PFSK-1 (cell line): ENCODE data around the gene BRAT1.

Source experiments
- FOXP2 ChIP-seq: optimal IDR thresholded peaks from 2 replicates; pipeline ENCODE3; 2011; ENCODE audit warnings: borderline replicate concordance, control low read depth, inconsistent platforms; ENCODE audit not compliant: insufficient read depth; ENCODE audit errors: extremely low read length, extremely low read depth
- POLR2AphosphoS5 ChIP-seq: IDR thresholded peaks from 2 replicates; pipeline ENCODE4 v1.6.1; 2012; ENCODE audit warnings: low read depth, mild to moderate bottlenecking, control low read depth, low read length, moderate library complexity
- SIN3A ChIP-seq: IDR thresholded peaks from 2 replicates; pipeline ENCODE4 v1.6.1; 2012; ENCODE audit warnings: mild to moderate bottlenecking, low read length, moderate library complexity, borderline replicate concordance; ENCODE audit not compliant: insufficient read depth
- TAF1 ChIP-seq: IDR thresholded peaks from 2 replicates; pipeline ENCODE4 v1.6.1; 2012; ENCODE audit warnings: low read length, control low read depth, borderline replicate concordance; ENCODE audit not compliant: insufficient read depth
- TF ChIP-seq, protein P1 (sequence below), 2 experiments: IDR thresholded peaks; 2 replicates each; pipeline versions ENCODE4 v1.6.1 to v1.8.0; 2011 to 2012; ENCODE audit warnings: low read depth in 2 of 2, low read length in 2 of 2, control low read depth in 1 of 2, inconsistent platforms in 1 of 2, mild to moderate bottlenecking in 1 of 2, moderate library complexity in 1 of 2; ENCODE audit not compliant: insufficient read depth in 1 of 2

Gene BRAT1

DNA sequence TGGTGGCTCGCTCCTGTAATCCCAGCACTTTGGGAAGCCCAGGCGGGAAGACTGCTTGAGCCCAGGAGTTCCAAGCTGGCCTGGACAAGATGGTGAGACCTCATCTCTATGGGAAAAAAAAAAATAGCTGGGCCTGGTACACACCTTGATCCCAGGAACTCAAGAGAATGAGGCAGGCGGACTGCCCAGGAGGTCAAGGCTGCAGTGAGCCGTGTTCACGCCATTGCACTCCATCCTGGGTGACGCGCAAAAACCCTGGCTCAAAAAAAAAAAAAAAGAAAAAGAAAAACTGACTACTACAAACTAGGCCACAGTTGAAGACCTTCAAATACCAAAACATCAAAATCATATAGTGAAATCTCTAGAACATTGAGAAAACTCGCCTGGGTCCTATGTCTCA, 3.9 kb downstream of the BRAT1 start:
- TF ChIP-seq SIN3A (no peak), FOXP2 (no peak)
- TF ChIP-seq, protein P1, sequence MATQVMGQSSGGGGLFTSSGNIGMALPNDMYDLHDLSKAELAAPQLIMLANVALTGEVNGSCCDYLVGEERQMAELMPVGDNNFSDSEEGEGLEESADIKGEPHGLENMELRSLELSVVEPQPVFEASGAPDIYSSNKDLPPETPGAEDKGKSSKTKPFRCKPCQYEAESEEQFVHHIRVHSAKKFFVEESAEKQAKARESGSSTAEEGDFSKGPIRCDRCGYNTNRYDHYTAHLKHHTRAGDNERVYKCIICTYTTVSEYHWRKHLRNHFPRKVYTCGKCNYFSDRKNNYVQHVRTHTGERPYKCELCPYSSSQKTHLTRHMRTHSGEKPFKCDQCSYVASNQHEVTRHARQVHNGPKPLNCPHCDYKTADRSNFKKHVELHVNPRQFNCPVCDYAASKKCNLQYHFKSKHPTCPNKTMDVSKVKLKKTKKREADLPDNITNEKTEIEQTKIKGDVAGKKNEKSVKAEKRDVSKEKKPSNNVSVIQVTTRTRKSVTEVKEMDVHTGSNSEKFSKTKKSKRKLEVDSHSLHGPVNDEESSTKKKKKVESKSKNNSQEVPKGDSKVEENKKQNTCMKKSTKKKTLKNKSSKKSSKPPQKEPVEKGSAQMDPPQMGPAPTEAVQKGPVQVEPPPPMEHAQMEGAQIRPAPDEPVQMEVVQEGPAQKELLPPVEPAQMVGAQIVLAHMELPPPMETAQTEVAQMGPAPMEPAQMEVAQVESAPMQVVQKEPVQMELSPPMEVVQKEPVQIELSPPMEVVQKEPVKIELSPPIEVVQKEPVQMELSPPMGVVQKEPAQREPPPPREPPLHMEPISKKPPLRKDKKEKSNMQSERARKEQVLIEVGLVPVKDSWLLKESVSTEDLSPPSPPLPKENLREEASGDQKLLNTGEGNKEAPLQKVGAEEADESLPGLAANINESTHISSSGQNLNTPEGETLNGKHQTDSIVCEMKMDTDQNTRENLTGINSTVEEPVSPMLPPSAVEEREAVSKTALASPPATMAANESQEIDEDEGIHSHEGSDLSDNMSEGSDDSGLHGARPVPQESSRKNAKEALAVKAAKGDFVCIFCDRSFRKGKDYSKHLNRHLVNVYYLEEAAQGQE (IDR thresholded peaks at IDR 0.05; ENCODE audit: insufficient read depth in 1 of 2, low read depth in 2 of 2, low read length in 2 of 2), result no peak

DNA sequence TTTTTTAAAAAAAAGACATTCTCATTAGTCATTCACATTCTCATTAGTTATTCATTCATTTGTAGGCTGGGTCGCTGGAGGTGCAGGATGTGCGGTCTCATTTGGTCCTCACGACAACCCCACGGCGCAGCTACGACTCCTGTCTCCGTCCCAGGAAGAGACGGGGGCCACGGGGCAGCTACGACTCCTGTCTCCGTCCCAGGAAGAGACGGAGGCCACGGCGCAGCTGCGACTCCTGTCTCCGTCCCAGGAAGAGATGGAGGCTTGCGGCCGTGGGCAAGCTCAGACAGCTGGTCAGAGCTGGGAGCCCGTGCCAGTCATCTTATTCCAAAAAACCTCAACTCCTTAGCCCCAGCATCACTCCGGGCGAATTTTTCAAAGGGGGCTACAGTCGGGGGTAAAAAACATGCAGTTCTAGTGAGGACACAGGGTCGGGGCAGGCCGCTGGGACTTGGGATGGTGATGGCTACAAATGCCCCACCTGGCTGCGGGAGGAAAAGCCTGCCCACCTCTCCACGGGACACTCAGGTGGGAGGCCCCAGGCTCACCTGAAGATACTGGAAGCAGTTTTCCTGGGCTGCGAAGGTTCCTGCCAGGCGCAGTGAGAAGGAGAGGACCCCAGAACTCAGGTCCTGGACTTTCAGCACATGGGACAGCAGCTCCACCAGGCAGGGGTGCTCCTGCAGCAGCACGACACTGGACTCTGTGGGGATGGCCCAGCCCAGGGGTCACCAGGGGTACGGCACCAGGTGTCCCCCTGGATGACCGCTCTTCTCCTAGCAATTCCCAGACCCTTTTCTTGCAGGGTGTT, 8.3 kb downstream of the BRAT1 start:
- no peak for TF ChIP-seq POLR2AphosphoS5
- TF ChIP-seq, protein P1 (IDR thresholded peaks at IDR 0.05; ENCODE audit: insufficient read depth in 1 of 2, low read depth in 2 of 2, low read length in 2 of 2), result peak; percentile 46 to 80; a peak in 2 of 4 replicates

DNA sequence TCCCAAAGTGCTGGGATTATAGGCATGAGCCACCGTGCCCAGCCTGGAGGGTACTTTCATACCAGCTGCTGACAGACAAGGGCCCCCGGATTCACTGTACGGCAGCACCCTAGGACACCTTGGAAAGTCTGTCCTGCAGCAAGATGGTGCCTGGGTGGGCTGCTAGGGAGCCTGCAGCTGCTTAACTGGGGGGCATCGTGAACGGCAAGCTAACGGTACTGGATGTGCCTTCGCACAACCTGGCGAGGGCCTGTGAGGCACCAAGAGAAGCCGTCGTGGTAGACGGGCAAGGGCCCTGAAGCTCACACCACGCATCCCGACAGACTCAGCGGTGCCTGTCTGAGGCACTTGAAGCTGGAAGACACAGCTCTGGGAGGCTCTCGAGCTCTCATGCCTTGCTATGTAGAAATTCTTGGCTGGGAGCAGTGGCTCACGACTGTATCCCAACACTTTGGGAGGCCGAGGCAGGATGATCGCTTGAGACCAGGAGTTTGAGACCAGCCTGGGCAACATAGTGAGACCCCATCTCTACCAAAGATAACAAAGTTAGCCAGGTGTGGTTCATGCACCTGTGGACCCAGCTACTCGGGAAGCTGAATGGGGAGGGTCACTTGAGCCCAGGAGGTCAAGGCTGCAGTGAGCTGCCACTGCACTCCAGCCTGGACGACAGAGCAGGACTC, 9.4 kb downstream of the BRAT1 start:
- TF ChIP-seq POLR2AphosphoS5, result no peak

DNA sequence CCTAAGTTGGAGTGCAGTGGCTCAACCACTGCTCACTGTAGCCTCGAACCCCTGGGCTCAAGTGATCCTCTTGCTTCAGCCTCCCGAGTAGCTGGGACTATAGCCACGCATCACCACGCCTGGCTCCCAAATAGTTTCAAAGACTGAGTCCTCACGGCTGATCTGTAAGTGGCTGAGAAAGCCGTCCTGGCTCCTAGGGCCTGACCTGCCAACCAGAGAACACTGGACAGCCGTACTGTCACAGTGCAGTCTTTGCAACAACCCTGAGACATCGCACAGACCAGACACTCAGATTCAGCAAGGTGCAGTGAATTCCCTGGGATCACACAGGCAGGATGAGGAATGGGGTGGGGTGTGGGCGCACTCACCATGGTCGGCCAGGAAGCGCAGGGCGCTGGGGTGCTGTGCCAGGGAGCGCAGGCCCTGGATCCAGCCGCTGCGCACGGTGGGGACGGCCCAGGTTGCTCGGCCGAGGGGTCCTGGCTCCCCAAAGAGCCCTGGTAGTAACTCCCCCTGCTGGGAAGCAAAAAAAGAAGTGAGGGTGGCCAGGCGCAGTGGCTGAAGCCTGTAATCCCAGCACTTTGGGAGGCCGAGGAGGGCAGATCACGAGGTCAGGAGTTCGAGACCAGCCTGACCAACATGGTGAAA, 10.7 kb downstream of the BRAT1 start:
- TF ChIP-seq SIN3A, result no peak
- no peak for TF ChIP-seq TAF1
- no peak for TF ChIP-seq POLR2AphosphoS5
- TF ChIP-seq, protein P1 (IDR thresholded peaks at IDR 0.05; ENCODE audit: insufficient read depth in 1 of 2, low read depth in 2 of 2, low read length in 2 of 2), result no peak
- no peak for TF ChIP-seq FOXP2

DNA sequence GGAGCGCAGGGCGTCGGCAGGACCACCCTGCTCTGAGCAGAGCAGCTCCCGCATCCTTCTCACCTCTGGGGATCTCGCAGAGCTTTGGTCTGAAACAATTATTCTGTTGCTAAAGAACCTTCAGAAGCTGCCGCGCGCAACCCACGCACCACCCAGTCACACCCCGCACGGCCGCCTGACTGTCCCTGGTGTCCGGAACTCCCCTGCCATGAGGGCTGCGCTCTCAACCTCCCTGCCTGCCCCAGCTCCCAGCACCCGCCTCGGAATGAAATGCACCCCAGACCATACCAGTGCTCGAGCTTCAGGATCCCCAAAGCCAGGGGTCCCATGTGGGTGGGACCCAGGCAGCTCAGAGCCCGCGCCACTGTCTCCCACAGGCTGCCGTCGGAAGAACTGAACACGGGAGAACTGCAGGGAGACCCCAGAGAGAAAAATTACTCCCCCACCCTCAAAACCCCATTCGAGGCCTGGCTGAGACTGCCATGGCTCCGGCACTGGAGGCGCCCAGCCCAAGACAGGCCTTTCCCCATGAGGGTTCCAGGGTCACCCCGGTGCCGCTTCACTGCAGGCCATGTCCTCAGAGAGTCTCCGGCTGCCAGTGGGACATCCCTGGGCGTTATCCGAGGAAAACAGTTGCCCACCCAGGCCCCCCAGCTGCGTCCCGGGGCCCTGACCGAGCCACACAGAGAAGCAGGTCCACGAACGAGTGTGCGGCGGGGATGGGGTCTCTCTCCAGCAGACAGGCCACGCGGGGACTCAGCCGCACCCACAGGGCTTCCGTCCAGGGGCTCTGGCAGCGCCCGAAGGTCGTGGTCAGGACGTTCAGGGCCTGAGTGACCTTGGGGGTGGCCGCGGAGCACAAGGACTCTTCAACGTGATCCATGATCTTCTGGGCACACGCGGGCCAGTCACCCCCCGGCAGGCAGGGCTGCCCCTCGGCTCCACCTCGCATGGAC, 12.1 kb downstream of the BRAT1 start:
- TF ChIP-seq, protein P1 (IDR thresholded peaks at IDR 0.05; ENCODE audit: insufficient read depth in 1 of 2, low read depth in 2 of 2, low read length in 2 of 2), result no peak
- TF ChIP-seq TAF1 (no peak), POLR2AphosphoS5 (no peak), SIN3A (no peak), FOXP2 (no peak)
